CD4-positive, alpha-beta T cell treated with Interferon gamma for 1 hour (primary cell): ENCODE data around the gene ADRA2A.

Experiments
- DNase-seq: peaks from one replicate; pipeline ENCODE4 v3.0.0-alpha.2; 2020

The ADRA2A gene

DNA sequence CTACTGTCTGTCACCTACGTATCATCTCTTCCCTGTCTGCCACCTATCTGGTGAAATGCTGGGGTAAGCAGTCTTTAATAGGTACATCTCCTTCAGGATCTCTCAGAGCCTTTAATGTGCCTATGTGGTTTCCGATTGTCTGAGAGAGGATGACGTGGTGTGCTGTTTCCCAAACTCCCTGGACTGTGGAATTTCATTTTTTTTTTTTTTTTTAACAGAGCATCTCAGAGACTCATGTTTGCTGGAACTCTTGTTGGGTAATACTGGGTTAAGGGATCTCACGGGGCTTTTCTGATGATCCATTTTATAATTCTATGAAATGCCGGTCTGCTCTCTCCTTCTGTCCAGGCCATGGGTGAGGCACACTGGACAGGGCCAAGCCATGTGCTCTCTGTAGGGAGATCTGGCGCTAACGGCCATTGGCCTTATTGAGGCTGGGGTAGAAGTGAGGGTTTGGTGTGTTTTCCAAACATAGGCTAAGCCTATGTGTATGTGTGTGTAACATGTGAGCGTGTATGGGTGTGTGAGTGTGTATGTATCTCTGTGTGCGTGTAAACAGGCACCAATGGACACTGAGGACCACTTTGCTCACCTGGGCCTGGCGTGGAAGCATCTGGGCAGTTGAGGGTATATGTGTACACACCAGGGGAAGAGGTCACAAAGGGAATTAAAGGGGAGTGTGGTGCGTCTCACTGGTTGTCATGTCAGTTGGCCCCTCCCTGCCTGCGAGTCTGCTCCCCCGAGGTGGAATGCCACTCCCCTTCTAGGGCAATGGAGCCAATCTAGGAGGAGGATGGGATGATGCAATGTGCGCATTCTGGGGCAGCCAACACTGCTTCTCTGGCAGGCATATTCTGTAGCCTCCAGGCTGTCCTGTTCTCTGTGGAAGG, 7.8 kb downstream of the ADRA2A start:
- DNase-seq: no peak

DNA sequence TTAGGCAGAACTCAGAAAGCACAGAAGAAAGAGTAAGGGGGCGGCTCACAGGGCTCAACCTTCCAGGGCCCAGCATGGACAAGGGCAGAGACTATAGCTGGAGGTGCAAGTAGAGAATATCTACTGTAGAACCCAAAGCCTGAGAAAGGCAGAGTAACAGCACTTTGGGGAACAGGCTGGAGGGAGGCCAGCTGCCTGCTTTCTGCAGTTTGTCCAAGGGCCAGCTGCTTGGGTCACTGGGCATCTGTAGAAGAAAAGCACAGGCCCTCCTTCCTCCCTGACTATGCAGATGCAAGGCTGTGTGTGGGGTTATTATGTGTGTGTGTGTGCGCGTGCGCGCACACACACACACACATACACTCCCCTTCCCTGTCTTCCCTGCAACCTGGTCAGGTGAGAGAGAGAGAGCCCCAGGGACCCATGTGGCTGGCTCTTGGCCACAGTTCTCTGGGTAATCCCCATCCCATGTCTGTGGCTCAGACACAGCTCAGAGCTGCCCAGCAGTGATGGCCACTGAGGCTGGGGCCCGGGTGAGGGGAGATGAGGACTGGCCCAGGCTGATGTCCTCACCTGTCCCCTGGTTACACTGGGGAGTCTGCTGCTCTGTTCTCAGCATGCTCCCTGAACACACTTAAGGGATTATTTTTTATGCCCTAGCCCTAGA, 9.0 kb downstream of the ADRA2A start:
- no peak for DNase-seq

DNA sequence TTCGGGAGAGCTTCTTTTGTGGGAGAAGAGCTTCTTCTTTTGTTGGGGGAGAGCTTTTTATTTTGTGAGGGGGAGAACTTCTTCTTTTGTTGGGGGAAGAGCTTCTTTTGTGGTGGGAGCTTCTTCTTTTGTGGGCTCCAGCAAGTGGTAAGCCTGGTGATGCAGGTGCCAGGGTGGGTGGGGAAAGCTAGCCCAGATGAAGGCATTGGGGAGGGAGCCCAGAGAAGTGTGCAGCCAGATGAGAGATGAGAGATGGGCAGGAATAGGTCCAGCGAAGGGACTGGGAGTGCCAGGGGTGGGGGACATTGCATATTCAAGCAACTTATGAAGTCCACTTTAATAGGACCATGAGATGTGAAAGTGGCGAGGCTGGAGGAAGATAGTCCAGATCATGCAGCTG, 9.7 kb downstream of the ADRA2A start:
- no peak for DNase-seq

DNA sequence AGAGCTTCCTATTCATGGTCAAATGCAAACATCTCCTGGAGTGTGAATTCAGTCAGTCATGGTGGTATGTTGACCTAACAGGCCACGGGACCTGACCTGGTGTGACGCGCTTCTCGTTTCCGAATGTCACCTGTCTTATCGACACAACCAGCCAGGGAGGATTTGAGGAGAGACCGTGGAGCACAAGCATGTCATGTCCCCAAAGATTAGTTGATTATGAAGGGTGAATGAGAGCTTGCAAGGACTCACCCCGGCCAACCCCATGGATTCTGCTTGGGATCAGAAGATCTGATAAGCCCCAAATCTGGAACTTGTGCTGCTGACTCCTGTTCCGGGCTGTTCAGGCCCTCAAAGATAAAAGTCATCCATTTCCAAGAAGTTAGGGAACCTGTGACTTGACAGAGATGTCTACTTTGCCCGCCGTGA, 10.5 kb downstream of the ADRA2A start:
- DNase-seq: no peak

DNA sequence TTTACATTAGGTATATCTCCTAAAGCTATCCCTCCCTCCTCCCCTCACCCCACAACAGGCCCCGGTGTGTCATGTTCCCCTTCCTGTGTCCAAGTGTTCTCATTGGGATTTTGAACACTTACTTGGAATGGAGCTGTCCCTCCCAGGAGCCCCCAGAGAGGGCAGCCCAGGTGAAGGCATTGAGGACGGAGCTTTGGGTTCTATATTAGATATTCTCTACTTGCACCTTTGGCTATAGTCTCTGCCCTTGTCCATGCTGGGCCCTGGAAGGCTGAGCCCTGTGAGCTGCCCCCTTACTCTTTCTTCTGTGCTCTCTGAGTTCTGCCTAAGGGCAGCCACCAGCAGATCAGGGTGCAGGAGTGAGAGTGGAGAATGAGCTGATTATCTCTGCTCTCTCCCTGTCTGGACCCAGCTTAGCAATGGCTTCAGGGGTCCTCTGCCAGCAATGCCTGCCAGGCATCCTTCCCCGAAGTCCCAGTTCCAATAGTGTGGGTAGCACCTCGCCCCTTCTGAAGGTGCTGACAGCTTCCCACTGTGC, 11.2 kb downstream of the ADRA2A start:
- DNase-seq: no peak

DNA sequence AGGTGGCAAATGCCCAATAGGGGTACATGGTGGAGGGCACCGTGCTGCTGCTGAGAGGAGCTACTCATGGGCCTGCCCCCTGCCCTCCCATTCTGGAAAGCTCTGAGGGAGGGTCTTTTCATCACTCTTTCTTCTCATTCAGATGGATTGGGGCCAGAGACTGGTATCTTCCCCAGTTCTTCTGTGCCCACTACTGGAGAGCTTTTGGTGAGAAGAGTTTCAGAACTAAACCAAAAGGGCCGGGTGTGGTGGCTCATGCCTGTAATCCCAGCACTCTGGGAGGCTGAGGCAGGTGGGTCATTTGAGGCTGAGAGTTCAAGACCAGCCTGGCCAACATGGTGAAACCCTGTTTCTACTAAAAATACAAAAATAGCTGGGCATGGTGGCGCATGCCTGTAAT, 12.5 kb downstream of the ADRA2A start:
- DNase-seq: no peak

DNA sequence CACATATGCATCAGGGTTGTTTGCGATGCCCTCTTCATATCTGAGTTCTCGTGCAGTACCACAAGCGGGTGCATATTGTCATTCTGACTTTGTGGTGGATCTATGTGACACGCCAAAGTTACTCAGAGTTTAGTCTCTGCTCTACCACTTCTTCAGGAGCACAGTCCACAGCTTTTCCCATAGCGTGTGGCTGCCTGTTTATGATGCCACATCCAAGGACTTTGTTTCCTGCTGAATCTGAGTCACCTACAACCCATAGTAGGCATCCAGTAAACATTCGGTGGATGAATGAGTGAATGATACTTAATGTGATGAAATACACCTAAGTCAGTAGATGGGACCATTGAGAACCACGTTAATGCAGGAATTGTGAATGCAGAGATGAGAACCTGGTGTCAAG, 15.0 kb downstream of the ADRA2A start:
- DNase-seq: no peak

DNA sequence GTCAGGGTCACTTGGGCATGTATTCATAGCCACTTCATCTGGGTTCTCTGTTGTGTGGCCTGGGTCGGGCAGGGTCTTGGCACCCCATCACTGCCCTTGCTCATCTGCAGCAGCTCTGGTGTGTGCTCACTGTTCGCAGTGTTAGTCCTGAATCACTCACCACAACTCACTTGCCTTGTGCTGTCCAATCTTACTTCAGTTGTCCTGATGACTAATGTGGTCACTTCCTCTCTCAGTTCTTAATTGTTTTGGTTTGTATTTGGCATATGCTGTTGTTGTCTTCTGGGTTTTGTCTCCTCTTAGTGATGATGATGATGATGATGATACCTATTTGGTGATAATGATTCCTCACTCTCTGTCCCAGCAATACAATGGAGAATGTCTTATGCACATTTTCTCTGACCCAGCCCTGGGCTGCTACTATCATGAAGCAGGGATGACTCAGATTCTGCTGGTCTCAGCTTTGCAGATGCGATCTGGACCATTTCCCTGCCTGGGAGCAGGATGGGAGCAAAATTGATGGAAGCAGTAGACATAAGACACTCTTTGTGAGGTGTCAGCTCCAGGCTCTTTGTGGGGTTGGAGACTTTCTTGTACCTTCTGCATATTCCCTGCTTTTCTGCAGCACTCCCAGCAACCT, 17.0 kb downstream of the ADRA2A start:
- DNase-seq: no peak

DNA sequence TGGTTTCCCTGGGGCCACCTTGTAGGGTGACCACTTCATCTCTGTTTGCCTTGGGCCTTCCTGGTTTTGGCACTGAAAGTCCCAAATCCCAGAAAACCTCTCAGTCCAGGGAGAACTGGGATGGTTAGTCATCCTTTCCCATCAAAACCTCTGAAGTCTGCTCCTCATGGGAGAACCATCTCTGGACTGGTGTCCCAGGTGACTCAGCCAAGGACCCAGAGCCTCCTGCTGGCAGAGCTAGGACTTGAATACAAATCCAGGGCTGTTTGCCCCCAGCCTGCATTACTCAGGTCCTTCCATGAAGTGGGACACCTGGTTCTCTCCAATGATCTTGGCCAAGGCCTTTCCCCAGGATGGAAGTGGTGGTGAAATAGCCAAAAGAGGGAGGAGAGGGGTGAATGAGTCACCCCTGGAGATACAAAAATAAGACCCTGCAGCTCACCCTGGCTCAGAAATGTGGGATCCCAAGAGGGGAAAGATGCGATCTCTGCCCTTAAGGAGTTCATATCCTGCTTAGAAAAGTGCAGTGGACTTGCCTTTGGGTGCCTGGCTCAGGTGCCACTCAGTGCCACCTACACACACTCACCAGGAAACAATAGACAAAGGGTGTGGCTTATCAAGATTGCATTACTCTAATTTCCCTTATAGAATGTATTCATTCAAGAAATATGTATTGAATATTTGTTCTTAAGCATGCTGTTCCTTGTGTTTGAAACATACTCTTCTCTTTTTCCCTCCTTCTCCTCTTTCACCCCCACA, 22.0 kb downstream of the ADRA2A start:
- no peak for DNase-seq

DNA sequence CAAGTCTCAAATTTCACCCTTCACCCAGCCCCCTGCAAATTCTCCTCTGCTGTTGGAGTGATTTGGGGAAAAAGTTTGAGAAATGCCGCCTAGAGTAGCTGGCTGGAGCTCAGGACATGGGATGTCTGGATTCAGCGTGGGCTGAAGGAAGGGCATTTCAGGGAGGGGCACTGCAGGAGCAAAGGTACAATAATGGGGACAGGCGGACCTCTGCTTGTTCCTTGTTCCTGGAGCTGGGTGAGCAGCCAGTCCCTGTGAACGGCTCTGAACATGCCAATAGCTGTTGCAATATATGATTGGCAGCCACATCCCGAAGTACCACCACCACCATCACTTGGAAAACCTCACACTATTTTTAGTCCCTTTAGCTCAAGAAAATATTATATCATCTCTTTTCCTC, 23.4 kb downstream of the ADRA2A start:
- DNase-seq: no peak

DNA sequence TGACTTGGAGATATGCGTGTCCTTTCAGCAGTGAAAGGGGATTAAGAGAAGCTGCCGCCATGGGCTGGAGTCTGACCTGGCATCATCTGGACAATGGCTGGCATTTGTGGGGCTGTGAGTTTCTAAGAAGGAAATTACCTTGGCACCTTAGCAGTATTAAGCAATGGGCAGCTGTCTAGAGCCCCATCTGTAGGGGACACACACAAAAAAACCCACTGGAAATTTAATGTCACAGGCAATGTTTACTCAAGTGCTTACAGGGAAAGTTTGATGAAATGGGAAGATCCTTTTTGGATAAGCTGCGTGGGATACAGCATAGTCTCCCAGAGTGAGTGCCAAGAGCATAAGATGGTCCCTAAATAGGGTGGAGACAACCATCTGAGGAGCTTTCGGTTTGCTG, 25.0 kb downstream of the ADRA2A start:
- no peak for DNase-seq

DNA sequence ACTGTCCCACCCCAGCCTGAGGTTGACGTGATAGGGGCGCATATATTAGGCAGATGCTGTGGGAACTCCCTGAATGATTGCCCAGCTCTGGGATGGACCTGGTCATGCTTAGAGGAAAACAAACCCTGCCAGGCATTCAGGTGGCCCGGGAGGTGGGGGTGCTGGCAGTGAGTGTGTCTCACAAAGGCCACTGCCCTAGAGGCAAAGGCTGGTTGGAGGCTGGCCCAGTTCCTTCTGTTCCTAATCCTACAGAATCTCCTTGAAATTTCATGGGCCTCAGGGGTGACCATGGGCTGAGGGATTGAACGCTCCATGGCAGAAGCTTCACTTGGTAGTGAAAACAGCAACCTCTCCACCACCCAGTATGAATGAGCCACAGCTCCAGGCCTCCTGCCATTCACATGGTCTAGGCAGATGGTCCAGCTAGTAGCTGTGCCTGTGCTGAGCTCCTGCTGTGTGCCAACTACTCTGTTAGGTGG, 25.6 kb downstream of the ADRA2A start:
- DNase-seq: no peak

DNA sequence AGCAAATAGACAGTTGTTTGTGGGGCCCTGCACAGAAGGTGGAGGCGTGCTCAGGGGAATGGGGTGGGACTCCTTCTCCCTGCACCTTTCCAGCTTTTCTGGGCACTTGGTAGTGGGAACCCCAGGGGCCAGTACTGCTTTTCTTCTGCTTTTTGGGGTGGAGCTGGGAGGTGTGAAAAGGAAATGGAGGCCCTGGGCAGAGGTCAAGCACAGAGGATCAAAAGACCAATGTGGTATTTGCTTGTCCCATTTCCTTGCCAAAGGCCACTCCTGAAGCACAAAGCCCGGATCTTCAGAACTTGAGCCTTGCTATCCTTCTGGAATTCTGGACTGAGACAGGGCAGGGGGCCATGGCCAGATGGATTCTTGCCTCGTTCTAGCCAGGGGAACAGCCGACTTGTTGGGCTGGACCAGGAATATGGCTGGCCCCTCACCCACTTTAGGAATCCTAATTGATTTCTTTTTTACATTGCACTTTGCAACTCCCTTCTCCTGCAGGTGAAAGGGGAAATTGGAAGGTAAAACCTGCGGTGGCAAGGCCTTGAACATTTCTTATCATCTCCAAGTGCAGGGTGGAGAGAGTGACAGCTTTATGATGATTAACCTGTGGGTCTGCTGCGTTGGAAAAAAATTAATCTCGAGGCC, 26.5 kb downstream of the ADRA2A start:
- no peak for DNase-seq

DNA sequence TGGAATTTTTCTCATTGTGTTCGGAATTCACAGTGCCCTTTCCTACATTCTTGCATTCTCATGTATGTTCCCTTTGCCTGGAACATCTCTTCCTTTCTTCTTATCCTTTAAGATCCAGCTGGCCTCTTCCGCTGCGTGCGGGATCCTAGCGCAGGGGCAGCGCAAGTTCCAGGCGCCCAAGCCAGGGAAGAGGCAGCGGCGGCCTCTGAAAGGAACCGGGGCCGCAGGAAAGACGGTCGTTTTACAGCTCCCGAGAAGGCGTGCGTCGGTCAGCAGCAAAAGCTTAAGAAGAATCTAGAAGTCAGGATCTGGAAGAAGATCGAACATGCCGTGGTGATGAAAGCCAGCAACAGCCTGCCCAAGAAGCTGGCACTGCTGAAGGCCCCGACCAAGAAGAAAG, 28.0 kb downstream of the ADRA2A start:
- DNase-seq: no peak

DNA sequence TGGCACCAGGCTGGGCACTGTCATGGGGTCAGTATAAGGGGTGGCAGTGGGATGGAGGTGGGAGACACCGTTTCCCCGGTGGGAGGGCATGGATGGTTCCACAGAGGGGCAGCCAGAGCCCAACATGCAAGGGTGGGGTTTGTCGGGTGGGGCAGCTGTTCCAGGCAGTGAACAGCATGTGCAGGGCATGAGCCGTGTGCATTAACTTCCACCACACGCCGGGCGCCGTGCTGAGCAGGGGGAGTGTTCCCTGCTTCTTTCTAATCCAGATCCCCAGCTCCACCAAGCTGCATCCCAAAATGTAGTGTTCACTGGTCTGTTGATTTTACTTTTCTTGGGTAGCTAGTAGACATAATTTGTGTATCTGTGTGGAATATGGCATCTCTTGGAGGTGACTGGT, 29.3 kb downstream of the ADRA2A start:
- DNase-seq: no peak

DNA sequence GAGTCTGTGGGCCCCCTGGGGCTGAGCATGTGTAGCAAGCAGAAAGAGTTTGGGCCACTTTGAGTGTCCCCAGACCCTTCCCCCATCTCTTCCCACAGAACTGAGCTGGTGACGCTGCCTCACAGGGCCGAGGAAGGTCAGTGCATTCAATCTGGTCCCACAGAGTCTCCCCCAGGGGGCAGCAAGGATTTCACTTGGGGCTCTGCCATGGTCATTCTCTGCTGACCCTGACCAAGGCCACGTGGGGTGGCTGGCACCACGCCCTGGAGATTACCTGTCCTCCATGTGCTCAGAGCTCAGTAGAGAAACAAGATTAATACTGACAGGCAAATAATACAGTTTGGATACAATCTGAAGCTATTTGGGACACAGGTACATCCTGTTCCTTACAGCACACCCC, 30.2 kb downstream of the ADRA2A start:
- DNase-seq: no peak

DNA sequence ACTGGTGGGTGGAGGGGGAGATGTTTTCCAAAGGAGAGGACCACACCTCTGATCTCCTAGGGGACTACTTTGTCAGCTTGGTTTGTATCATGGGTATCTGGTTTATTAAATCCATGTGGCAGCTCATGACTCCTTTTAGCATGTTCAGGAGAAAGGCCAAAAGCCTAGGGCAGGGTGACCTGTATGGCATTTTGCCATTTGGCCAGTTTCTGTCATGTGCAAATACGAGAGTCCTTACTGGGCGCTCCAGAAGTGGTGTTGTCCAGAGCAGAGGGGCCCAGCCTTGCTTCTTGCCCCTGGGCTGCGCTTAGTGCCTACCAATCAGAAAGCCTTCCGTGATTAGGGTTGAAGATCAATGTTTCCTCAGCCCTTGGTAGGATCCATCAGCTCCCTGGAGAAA, 31.0 kb downstream of the ADRA2A start:
- no peak for DNase-seq

DNA sequence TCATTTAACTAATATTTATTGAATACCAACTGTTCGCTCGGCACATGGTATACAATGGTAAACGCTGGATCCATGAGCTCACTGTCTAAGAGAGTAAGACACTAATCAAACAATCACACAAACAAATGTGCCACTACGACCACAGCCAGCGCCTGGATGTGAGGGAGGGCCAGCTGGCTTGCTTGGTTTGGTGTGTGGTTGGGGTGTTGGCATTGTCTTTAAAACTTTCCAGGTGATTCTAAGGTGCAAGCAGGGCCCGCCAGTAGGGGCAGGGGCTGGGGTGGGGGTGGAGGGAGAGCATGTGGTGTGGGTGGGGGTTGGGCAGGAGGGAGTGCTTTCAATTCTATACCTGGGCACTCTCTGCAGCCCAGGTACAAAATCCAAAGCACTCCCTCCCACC, 31.6 kb downstream of the ADRA2A start:
- no peak for DNase-seq

DNA sequence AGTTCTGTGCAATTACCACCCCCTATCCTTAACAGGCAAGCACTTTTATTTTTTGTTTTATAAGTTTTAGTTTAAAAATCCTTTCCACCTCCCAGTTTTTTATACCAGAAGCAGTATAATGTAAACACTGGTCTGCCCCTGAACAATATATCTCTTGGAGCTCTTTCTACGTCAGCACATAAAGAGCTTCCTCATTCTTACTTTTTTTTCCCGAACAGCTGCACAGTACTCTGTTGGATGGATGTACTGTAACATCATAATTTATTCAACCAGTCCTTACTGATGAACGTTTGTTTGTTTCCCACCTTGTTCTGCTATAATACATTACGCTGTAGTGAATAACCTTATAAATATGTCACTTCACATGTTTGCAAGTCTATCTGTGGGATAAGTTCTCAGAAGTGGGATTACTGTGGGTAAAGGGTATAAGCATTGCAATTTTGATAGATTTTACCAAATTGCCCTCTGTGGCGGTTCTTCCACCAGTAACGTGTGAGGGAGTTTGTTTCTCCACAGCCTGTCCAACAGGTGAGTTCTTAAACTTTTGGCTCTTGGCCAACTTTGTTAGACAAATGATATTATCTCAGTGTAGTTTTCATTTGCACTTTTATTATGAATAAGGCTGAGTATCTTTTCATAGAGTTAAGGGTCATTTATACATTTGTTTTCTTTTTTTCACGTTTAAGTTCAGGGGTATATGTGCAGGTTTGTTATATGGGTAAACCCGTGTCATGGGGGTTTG, 32.8 kb downstream of the ADRA2A start:
- DNase-seq: no peak

DNA sequence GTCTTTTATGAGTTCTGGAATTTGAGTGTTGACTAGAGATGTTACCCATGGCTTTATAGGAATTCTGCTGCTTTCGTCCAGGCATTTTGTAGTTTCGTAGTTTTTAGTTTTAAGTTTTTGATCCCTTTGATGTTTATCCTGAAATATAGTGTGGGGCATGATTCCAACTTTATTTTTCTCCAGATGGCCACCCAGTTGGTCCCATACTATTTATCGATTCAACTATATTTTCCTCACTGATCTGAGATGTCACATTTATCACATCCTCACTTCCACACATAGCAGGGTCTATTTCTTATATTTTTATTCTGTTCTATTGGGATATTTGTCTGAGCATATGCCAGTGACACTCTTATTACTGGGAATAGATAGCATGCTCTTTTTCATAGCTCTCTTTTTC, 33.9 kb downstream of the ADRA2A start:
- DNase-seq: no peak

DNA sequence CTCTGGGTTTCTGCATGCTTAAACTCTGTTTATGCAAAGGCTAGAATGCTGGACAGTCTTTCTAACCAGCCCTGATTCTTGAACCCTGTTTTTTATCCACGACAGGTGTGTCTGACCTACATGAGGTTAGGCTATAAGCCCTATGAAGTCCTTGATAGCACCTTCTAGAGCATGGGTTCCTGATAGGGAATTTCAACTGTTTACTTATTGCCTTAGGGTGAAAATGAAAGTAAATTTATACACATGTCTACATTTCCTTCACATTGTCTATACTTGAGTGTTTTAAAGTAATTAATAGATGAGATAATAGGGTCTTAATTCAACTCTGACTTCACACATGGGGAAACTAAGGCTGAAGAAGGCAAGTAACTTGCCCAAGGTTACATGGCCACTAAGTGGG, 35.5 kb downstream of the ADRA2A start:
- DNase-seq: no peak
